Keratinocyte (primary cell): Measurements from ENCODE around the gene B3GNT5. TPM values are rescaled to one million over a fixed set of nuclear protein-coding genes. Genes with fewer than 3 reads are reported as not detected.
A peak's percentile ranks its signal among the peaks of the same experiment; 100 is the strongest.

Experiments used
- DNase-seq: peaks from one replicate; pipeline ENCODE4 v3.0.0-alpha.2; 2011; ENCODE audit warnings: low read depth, missing footprints, low spot score
- FAIRE-seq: peaks from 2 replicates; lab custom pipeline; 2011; peaks lifted over from hg19 to GRCh38; lab: Jason Lieb, UNC
- H2AFZ ChIP-seq: 2 replicates; pipeline ENCODE4 v1.6.0; 2012; ENCODE audit warnings: low read length, control low read depth, inconsistent platforms; ENCODE audit not compliant: control insufficient read depth
- H3K27ac ChIP-seq: 2 replicates; pipeline ENCODE4 v1.5.1; 2011; ENCODE audit warnings: low read length; ENCODE audit not compliant: control insufficient read depth, insufficient read depth
- H3K27me3 ChIP-seq: 3 replicates; pipeline ENCODE4 v1.6.0; 2011; ENCODE audit warnings: low read length; ENCODE audit not compliant: control insufficient read depth, insufficient read depth; ENCODE audit errors: extremely low read depth
- H3K36me3 ChIP-seq, 2 experiments: 2 replicates in 1 of 2; 3 replicates in 1 of 2; pipeline ENCODE4 v1.5.1; 2011; ENCODE audit warnings: low read length in 2 of 2, mild to moderate bottlenecking in 1 of 2; ENCODE audit not compliant: control insufficient read depth in 2 of 2, insufficient read depth in 2 of 2; ENCODE audit errors: extremely low read depth in 1 of 2
- H3K4me1 ChIP-seq: 3 replicates; pipeline ENCODE4 v1.5.1; 2011; ENCODE audit warnings: low read length; ENCODE audit not compliant: control insufficient read depth, insufficient read depth; ENCODE audit errors: extremely low read depth
- H3K4me2 ChIP-seq: 3 replicates; pipeline ENCODE4 v1.6.0; 2011; ENCODE audit warnings: low read depth, low read length; ENCODE audit not compliant: control insufficient read depth, insufficient read depth; ENCODE audit errors: extremely low read depth
- H3K4me3 ChIP-seq, 3 experiments: fragments of 200-600 bp in 1 of 3; sonication (generic) in 1 of 3; 2 replicates in 2 of 3; 3 replicates in 1 of 3; pipeline ENCODE4 v1.5.1; 2011 to 2016; ENCODE audit warnings: low read length in 3 of 3, mild to moderate bottlenecking in 3 of 3, control low read depth in 2 of 3, inconsistent platforms in 1 of 3, low read depth in 1 of 3, mixed read lengths in 1 of 3, mixed run types in 1 of 3, moderate library complexity in 1 of 3; ENCODE audit not compliant: control insufficient read depth in 2 of 3, insufficient read depth in 2 of 3; ENCODE audit errors: extremely low read depth in 1 of 3
- H3K79me2 ChIP-seq: 2 replicates; pipeline ENCODE4 v1.6.0; 2012; ENCODE audit warnings: low read length; ENCODE audit not compliant: control insufficient read depth, insufficient read depth
- H3K9ac ChIP-seq: 3 replicates; pipeline ENCODE4 v1.6.0; 2011; ENCODE audit warnings: low read length; ENCODE audit not compliant: control insufficient read depth, insufficient read depth; ENCODE audit errors: extremely low read depth
- H3K9me1 ChIP-seq: 3 replicates; pipeline ENCODE4 v1.6.0; 2011; ENCODE audit warnings: low read length; ENCODE audit not compliant: control insufficient read depth, insufficient read depth; ENCODE audit errors: extremely low read depth
- H3K9me3 ChIP-seq: 2 replicates; pipeline ENCODE4 v1.5.1; 2012; ENCODE audit warnings: low read depth, low read length; ENCODE audit not compliant: control insufficient read depth
- H4K20me1 ChIP-seq: 3 replicates; pipeline ENCODE4 v1.6.0; 2011; ENCODE audit warnings: low read length; ENCODE audit not compliant: control insufficient read depth, insufficient read depth; ENCODE audit errors: extremely low read depth
- EZH2 ChIP-seq: IDR thresholded peaks from one replicate; pipeline ENCODE4 v1.6.1; 2012; ENCODE audit warnings: inconsistent platforms, mild to moderate bottlenecking, low read length, moderate library complexity
- dilution Hi-C: fragments of 300-500 bp; cut with MboI; formaldehyde crosslinking; loops from one replicate; pipeline ENCODE4 v1.7.0; 2020; ENCODE audit warnings: low sequenced_read_pairs; ENCODE audit not compliant: extremely low pct_ligation_motif_present
- polyA plus RNA-seq, 5 experiments: library from polyadenylated mRNA; depleted of rRNA in 3 of 5; stranded (reverse) in 3 of 5; stranded (forward) in 1 of 5; unstranded in 1 of 5; fragments of >200 nt; gene quantifications; 1 replicate in 1 of 5; 2 replicates in 3 of 5; 3 replicates in 1 of 5; pipeline versions ENCODE4 v1.2.1 to v1.2.3, GENCODE V29; 2011 to 2012; ENCODE audit warnings: missing spikeins in 2 of 5, low read depth in 1 of 5, low replicate concordance in 1 of 5
- TF ChIP-seq, protein P1 (sequence below), 3 experiments: IDR thresholded peaks in 1 of 3; conservative IDR thresholded peaks in 1 of 3; optimal IDR thresholded peaks in 1 of 3; 2 replicates in 2 of 3; 3 replicates in 1 of 3; pipeline versions ENCODE3 to v1.5.1; 2011; ENCODE audit warnings: low read length in 3 of 3, mild to moderate bottlenecking in 3 of 3, moderate library complexity in 2 of 3, control low read depth in 1 of 3, inconsistent platforms in 1 of 3; ENCODE audit not compliant: insufficient read depth in 2 of 3; ENCODE audit errors: extremely low read depth in 1 of 3

B3GNT5 gene
- polyA plus RNA-seq, 1 donor (not counting 4 experiments of a cell fraction or from before 2014, with no cell fraction given) = 66.6 TPM

DNA sequence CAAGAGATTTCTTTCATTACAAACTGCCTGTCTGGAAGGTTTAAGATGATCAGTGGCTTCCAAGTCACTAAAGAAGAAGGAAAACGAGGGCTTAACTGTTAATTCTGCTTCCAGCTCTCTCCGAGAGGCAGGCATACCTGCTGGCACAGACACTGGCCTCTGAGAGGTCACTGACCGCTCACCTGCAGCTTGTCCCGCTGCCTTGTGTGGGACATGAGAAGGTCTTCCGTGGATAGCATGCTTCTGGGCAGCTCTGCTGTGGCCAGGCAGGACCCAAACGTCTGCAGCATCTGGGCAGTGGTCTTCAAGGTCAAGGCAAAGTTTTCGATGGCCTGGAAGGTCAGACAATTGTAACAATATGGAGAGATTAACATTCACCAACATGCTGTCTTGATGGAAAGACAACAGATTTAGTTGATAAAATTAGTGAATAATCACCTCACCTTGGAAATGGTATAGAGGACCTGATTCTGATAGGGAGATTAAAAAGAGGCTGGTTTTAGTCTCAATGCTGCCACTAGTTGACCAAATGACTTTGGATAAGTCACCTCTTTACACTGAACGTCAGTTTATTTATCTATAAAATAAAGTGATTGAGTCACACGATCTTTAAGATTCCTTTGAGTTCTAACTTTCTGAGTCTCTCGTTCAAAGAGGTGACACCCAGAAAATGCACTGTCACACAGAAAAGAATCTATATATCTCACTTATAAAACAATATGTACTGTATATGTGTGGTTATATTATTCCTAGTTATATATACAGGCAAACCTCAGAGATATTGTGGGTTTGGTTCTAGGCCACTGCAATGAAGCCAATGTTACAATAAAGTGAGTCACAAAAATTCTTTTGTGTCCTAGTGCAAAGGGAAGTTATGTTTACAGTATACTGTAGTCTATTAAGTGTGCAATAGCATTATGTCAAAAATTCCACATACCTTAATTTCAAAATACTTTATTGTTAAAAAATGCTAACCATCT lies 65.1 kb downstream of the B3GNT5 start:
- FAIRE-seq (peak; percentile 39), DNase-seq (no peak)
- dilution Hi-C loops = no loop called here
- Histone ChIP-seq H3K27ac (no peak overlapping the region), H3K36me3 (no peaks in the 10 kb centered on the region), H3K4me1 (peaks cover 21% of the 10 kb centered on the region), H3K79me2 (no peaks in the 10 kb centered on the region), H3K4me3 (no peak overlapping the region), H3K9me3 (no peaks in the 10 kb centered on the region), H3K27me3 (no peaks in the 10 kb centered on the region), H3K4me2 (no peak overlapping the region), H3K9ac (no peak overlapping the region), H4K20me1 (no peaks in the 10 kb centered on the region), H2AFZ (no peak overlapping the region), H3K9me1 (no peaks in the 10 kb centered on the region)
- TF ChIP-seq EZH2 = no peak
- TF ChIP-seq, protein P1, sequence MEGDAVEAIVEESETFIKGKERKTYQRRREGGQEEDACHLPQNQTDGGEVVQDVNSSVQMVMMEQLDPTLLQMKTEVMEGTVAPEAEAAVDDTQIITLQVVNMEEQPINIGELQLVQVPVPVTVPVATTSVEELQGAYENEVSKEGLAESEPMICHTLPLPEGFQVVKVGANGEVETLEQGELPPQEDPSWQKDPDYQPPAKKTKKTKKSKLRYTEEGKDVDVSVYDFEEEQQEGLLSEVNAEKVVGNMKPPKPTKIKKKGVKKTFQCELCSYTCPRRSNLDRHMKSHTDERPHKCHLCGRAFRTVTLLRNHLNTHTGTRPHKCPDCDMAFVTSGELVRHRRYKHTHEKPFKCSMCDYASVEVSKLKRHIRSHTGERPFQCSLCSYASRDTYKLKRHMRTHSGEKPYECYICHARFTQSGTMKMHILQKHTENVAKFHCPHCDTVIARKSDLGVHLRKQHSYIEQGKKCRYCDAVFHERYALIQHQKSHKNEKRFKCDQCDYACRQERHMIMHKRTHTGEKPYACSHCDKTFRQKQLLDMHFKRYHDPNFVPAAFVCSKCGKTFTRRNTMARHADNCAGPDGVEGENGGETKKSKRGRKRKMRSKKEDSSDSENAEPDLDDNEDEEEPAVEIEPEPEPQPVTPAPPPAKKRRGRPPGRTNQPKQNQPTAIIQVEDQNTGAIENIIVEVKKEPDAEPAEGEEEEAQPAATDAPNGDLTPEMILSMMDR (optimal IDR thresholded peaks at IDR 0.05 in 1 of 3, IDR thresholded peaks at IDR 0.05 in 1 of 3, conservative IDR thresholded peaks at IDR 0.05 in 1 of 3; ENCODE audit: extremely low read depth in 1 of 3, insufficient read depth in 2 of 3, low read length in 3 of 3) = no peak

DNA sequence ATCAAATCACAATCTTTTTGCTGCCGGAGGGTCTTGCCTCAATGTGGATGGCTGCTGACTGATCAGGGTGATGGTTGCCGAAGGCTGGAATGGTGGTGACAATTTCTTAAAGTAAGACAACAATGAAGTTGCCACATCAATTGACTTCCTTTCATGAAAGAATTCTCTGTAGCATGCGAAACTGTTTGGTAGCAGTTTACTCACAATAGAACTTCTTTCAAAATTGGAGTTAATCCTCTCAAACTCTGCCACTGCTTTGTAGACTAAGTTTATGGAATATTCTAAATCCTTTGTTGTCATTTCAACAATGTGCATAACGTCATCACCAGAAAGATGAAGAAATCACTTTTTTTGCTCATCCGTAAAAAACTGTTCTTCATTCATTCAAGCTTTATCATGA lies 65.8 kb downstream of the B3GNT5 start:
- Histone ChIP-seq H3K4me2 (no peak overlapping the region), H3K79me2 (no peaks in the 10 kb centered on the region), H3K9me1 (no peaks in the 10 kb centered on the region), H3K27me3 (no peaks in the 10 kb centered on the region), H3K27ac (no peak overlapping the region), H3K9me3 (no peaks in the 10 kb centered on the region), H3K36me3 (no peaks in the 10 kb centered on the region), H3K9ac (no peak overlapping the region), H4K20me1 (no peaks in the 10 kb centered on the region), H2AFZ (no peak overlapping the region), H3K4me3 (no peak overlapping the region), H3K4me1 (peaks cover 25% of the 10 kb centered on the region)
- FAIRE-seq = no peak
- TF ChIP-seq, protein P1 (optimal IDR thresholded peaks at IDR 0.05 in 1 of 3, IDR thresholded peaks at IDR 0.05 in 1 of 3, conservative IDR thresholded peaks at IDR 0.05 in 1 of 3; ENCODE audit: extremely low read depth in 1 of 3, insufficient read depth in 2 of 3, low read length in 3 of 3) = no peak
- no peak for TF ChIP-seq EZH2
- no peak for DNase-seq
- dilution Hi-C loops = no loop called here
